Subcutaneous abdominal adipose tissue (tissue), 5 donors: ENCODE measurements around the gene LRRC63.
A peak's percentile ranks its signal among the peaks of the same experiment; 100 is the strongest.

Experiments
- H3K27ac ChIP-seq: one replicate; pipeline ENCODE4 v1.7.0; 2013; ENCODE audit warnings: low read depth, mild to moderate bottlenecking, inconsistent platforms, low read length, moderate library complexity
- H3K27me3 ChIP-seq, 5 donors: one replicate each; pipeline ENCODE4 v1.7.0; 2013; ENCODE audit warnings: low read length in 5 of 5, inconsistent platforms in 1 of 5; ENCODE audit not compliant: control insufficient read depth in 5 of 5, insufficient read depth in 4 of 5
- H3K36me3 ChIP-seq, 5 donors: one replicate each; pipeline ENCODE4 v1.7.0; 2013; ENCODE audit warnings: low read length in 5 of 5; ENCODE audit not compliant: control insufficient read depth in 5 of 5, insufficient read depth in 5 of 5
- H3K4me1 ChIP-seq, 5 donors: one replicate each; pipeline ENCODE4 v1.7.0; 2013; ENCODE audit warnings: low read length in 5 of 5, mild to moderate bottlenecking in 3 of 5, moderate library complexity in 1 of 5; ENCODE audit not compliant: control insufficient read depth in 5 of 5, insufficient read depth in 5 of 5
- H3K4me3 ChIP-seq, 5 donors: one replicate each; pipeline ENCODE4 v1.7.0; 2013; ENCODE audit warnings: low read length in 5 of 5, low read depth in 1 of 5
- H3K9ac ChIP-seq, 5 donors: one replicate each; pipeline ENCODE4 v1.7.0; 2013; ENCODE audit warnings: low read length in 5 of 5, mild to moderate bottlenecking in 4 of 5, moderate library complexity in 3 of 5
- H3K9me3 ChIP-seq, 5 donors: one replicate each; pipeline ENCODE4 v1.7.0; 2013; ENCODE audit warnings: low read length in 5 of 5; ENCODE audit not compliant: control insufficient read depth in 5 of 5
- donor health status: healthy.
- donor health status: healthy.
- donor health status: healthy.
- donor health status: healthy.
- donor health status: healthy.

Gene LRRC63

GRCh38 chr13:46179969-46180763 lies 31.6 kb upstream of the LRRC63 start:
- Histone ChIP-seq H3K27ac (no peak overlapping the region), H3K9ac (peak overlapping the region in 1 of 5 donors; percentile 52), H3K36me3 (no peaks in the 10 kb centered on the region), H3K9me3 (no peaks in the 10 kb centered on the region), H3K4me3 (peak overlapping the region in 4 of 5 donors; percentile 29 to 56 (median 40)), H3K4me1 (peaks cover 0 to 23% (median 5%) of the 10 kb centered on the region in 5 donors), H3K27me3 (no peaks in the 10 kb centered on the region)

DNA sequence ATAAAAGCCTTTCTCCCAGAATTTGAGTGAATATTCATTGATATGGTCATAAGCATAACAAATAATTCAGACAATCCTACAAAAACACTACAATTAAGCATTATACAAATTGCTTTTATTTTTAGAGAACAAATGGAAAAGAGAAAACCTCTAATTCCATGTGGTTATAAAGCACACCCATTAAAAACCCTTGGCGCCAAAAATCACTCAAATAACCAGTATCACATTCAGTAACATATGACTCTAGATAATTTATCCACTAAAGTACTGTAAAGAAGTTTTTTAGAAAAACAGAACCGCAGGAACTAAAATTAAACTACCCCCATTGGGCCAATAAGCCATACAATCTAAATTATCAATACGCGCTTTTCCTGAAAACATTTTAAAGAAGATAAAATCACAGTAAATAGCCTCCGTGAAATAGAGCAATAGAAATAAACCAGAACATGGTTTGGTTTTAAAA lies 30.3 kb upstream of the LRRC63 start:
- H3K4me1 ChIP-seq, result peaks cover 0 to 18% (median 5%) of the 10 kb centered on the region in 5 donors
- no peaks in the 10 kb centered on the region for H3K9me3 ChIP-seq
- H3K36me3 ChIP-seq, result no peaks in the 10 kb centered on the region
- no peaks in the 10 kb centered on the region for H3K27me3 ChIP-seq
- H3K27ac ChIP-seq, result no peak overlapping the region
- peak overlapping the region in 2 of 5 donors; percentile 4 to 52 for H3K9ac ChIP-seq
- peak overlapping the region; percentile 38 to 67 (median 60) for H3K4me3 ChIP-seq

GRCh38 chr13:46181840-46182490 lies 29.8 kb upstream of the LRRC63 start, which contains the start of gene LCP1:
LCP1 (minus strand) TSS chr13:46182177; CDS start chr13:46159662, 22,515 bp downstream.
- Histone ChIP-seq H3K4me3 (peak within 1 kb of the TSS; percentile 38 to 67 (median 60)), H3K9ac (peak within 1 kb of the TSS in 2 of 5 donors; percentile 4 to 52), H3K27ac (no peak within 1 kb of the TSS), H3K4me1 (peaks cover 0 to 15% (median 5%) of the 10 kb centered on the region in 5 donors), H3K27me3 (no peaks in the 10 kb centered on the region), H3K9me3 (no peaks in the 10 kb centered on the region), H3K36me3 (no peaks in the 10 kb centered on the region)

DNA sequence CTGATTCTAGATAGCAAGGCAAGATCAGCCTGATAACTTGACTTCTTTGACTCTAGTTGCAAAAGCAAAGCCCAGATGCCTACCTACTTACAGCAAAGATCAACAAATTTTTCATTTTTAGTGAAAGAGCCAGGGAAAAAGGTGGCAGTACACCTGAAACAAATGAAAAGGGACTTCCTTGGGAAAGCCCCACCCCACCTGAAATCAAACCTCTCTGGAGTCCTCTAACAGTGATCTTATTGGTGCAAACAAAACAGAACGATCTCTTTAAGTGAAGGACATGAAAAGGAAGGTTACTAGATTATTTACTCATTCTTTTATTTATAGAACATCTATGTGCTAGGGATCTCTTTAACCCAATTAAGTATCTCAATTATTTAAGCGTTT lies 29.2 kb upstream of the LRRC63 start:
- Histone ChIP-seq H3K9me3 (no peaks in the 10 kb centered on the region), H3K36me3 (no peaks in the 10 kb centered on the region), H3K4me1 (peaks cover 0 to 15% (median 5%) of the 10 kb centered on the region in 5 donors), H3K4me3 (no peak overlapping the region), H3K9ac (no peak overlapping the region), H3K27me3 (no peaks in the 10 kb centered on the region), H3K27ac (no peak overlapping the region)

- H3K4me1 ChIP-seq, result peaks cover 0 to 15% (median 5%) of the 10 kb centered on the region in 5 donors
- no peak overlapping the region for H3K27ac ChIP-seq
- no peak overlapping the region for H3K9ac ChIP-seq
- no peaks in the 10 kb centered on the region for H3K9me3 ChIP-seq
- no peaks in the 10 kb centered on the region for H3K27me3 ChIP-seq
- no peaks in the 10 kb centered on the region for H3K36me3 ChIP-seq
- H3K4me3 ChIP-seq, result no peak overlapping the region
Observed at GRCh38 chr13:46183018-46183946, 28.4 kb upstream of the LRRC63 start.

- H3K4me3 ChIP-seq, result peak overlapping the region in 2 of 5 donors; percentile 41 to 45
- no peaks in the 10 kb centered on the region for H3K27me3 ChIP-seq
- peaks cover 0 to 15% (median 5%) of the 10 kb centered on the region in 5 donors for H3K4me1 ChIP-seq
- H3K27ac ChIP-seq, result no peak overlapping the region
- H3K9ac ChIP-seq, result no peak overlapping the region
- no peaks in the 10 kb centered on the region for H3K9me3 ChIP-seq
- no peaks in the 10 kb centered on the region for H3K36me3 ChIP-seq
Observed at GRCh38 chr13:46184277-46184699, 27.4 kb upstream of the LRRC63 start.

DNA sequence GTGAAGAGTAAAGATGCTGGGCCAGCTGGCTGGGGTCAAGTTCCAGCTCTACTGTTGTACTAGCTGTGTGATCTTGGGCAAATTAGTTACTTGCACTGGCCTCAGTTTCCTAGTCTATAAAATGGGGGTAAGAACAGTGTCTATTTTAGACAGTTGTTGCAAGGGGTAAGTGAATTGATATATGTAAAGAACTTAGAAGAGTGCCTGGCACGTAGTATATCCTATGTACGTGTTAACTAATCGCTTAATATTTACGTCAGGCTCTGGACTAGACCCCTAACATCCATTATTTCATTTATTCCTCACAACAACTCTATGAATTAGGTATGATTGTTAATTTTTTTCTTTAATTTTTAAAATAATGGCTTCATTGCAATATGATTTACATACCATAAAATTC lies 26.1 kb upstream of the LRRC63 start:
- Histone ChIP-seq H3K27me3 (no peaks in the 10 kb centered on the region), H3K9me3 (no peaks in the 10 kb centered on the region), H3K4me3 (no peak overlapping the region), H3K4me1 (peaks cover 0 to 15% (median 5%) of the 10 kb centered on the region in 5 donors), H3K27ac (no peak overlapping the region), H3K36me3 (no peaks in the 10 kb centered on the region), H3K9ac (no peak overlapping the region)

- H3K9ac ChIP-seq, result no peak overlapping the region
- no peak overlapping the region for H3K4me3 ChIP-seq
- H3K27me3 ChIP-seq, result no peaks in the 10 kb centered on the region
- no peak overlapping the region for H3K27ac ChIP-seq
- no peaks in the 10 kb centered on the region for H3K36me3 ChIP-seq
- no peaks in the 10 kb centered on the region for H3K9me3 ChIP-seq
- H3K4me1 ChIP-seq, result peaks cover 0 to 2% (median 0%) of the 10 kb centered on the region in 5 donors
Observed at GRCh38 chr13:46192412-46192811, 19.3 kb upstream of the LRRC63 start.

- no peak overlapping the region for H3K4me3 ChIP-seq
- no peaks in the 10 kb centered on the region for H3K36me3 ChIP-seq
- no peak overlapping the region for H3K9ac ChIP-seq
- H3K9me3 ChIP-seq, result no peaks in the 10 kb centered on the region
- H3K27me3 ChIP-seq, result no peaks in the 10 kb centered on the region
- no peak overlapping the region for H3K27ac ChIP-seq
- peaks cover 0 to 2% (median 0%) of the 10 kb centered on the region in 5 donors for H3K4me1 ChIP-seq
Observed at GRCh38 chr13:46195016-46195415, 16.7 kb upstream of the LRRC63 start.
